Parathyroid adenoma (tissue), 2 donors: Measurements from ENCODE around the gene FAM20A.
A peak's percentile ranks its signal among the peaks of the same experiment; 100 is the strongest.
"Not testable (repeated sequence)": the region's sequence is repeated elsewhere in the genome, so short reads cannot be mapped to it uniquely, and the experiment has no call there.

Experiments
- H2AFZ ChIP-seq: fragments of 300-600 bp; sonication (generic); one replicate; pipeline ENCODE4 v1.7.0; 2017; ENCODE audit warnings: antibody characterized with exemption, mild to moderate bottlenecking
- H3K27ac ChIP-seq: fragments of 300-600 bp; sonication (generic); one replicate; pipeline ENCODE4 v1.7.0; 2017
- H3K27me3 ChIP-seq: fragments of 300-600 bp; sonication (generic); one replicate; pipeline ENCODE4 v1.7.0; 2017; ENCODE audit warnings: low read length; ENCODE audit not compliant: control insufficient read depth, insufficient read depth
- H3K36me3 ChIP-seq: fragments of 300-600 bp; sonication (generic); one replicate; pipeline ENCODE4 v1.7.0; 2017; ENCODE audit warnings: low read length; ENCODE audit not compliant: control insufficient read depth, insufficient read depth
- H3K4me1 ChIP-seq: fragments of 300-600 bp; sonication (generic); one replicate; pipeline ENCODE4 v1.7.0; 2017; ENCODE audit warnings: control low read depth
- H3K4me2 ChIP-seq: fragments of 300-600 bp; sonication (generic); one replicate; pipeline ENCODE4 v1.7.0; 2017; ENCODE audit warnings: low read length
- H3K4me3 ChIP-seq: fragments of 300-600 bp; sonication (generic); one replicate; pipeline ENCODE4 v1.7.0; 2017; ENCODE audit warnings: low read depth, low read length
- H3K79me2 ChIP-seq: fragments of 300-600 bp; sonication (generic); one replicate; pipeline ENCODE4 v1.7.0; 2017; ENCODE audit warnings: control low read depth
- H3K9ac ChIP-seq: fragments of 300-600 bp; sonication (generic); one replicate; pipeline ENCODE4 v1.7.0; 2017; ENCODE audit warnings: mild to moderate bottlenecking
- H3K9me3 ChIP-seq: fragments of 300-600 bp; sonication (generic); one replicate; pipeline ENCODE4 v1.7.0; 2017; ENCODE audit warnings: low read length; ENCODE audit not compliant: control insufficient read depth
- TF ChIP-seq, protein P1 (sequence below): fragments of 300-600 bp; sonication (generic); IDR thresholded peaks from one replicate; pipeline ENCODE4 v1.7.0; 2017; ENCODE audit warnings: antibody characterized with exemption, mild to moderate bottlenecking
- donor health status: primary hyperparathyroidism.

FAM20A gene

DNA sequence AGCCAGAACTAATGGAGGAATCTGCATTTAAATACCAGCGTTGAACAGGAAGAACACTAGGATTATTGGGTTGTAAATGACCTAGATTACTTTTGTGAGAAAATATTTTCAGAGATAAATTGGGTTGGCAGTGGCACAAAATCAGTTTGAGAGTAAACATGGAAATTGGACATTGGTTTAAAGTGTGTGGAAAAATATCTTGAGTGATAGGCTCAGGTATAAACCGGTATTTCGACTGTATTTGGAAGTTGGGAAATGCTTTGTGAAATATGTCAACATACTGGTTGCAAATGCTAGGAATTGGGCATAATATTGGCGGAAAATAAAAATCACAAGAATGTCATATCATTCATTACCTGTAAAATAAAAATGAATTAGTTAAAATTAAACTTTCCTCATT, 73.9 kb downstream of the FAM20A start:
- H3K27ac ChIP-seq: no peak overlapping the region

DNA sequence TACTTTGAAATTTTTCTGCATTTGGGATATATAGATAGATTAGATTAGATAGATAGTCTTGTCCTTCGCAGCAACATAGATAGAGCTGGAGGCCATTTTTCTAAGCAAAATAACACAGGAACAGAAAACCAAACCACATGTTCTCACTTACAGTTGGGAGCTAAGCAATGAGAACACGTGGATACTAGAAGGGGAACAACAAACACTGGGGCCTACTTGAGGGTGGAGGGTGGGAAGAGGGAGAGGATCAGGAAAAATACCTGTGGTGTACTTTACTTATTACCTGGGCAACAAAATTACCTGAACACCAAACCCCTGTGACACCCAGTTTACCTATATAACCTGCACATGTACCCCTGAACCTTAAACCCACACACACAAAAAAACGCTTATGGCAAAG, 74.6 kb downstream of the FAM20A start:
- H2AFZ ChIP-seq: no peak overlapping the region
- no peak overlapping the region for H3K4me3 ChIP-seq
- TF ChIP-seq, protein P1, sequence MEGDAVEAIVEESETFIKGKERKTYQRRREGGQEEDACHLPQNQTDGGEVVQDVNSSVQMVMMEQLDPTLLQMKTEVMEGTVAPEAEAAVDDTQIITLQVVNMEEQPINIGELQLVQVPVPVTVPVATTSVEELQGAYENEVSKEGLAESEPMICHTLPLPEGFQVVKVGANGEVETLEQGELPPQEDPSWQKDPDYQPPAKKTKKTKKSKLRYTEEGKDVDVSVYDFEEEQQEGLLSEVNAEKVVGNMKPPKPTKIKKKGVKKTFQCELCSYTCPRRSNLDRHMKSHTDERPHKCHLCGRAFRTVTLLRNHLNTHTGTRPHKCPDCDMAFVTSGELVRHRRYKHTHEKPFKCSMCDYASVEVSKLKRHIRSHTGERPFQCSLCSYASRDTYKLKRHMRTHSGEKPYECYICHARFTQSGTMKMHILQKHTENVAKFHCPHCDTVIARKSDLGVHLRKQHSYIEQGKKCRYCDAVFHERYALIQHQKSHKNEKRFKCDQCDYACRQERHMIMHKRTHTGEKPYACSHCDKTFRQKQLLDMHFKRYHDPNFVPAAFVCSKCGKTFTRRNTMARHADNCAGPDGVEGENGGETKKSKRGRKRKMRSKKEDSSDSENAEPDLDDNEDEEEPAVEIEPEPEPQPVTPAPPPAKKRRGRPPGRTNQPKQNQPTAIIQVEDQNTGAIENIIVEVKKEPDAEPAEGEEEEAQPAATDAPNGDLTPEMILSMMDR: no peak
- H3K79me2 ChIP-seq: peaks cover 32% of the 10 kb centered on the region
- no peak overlapping the region for H3K27ac ChIP-seq
- no peaks in the 10 kb centered on the region for H3K36me3 ChIP-seq
- no peak overlapping the region for H3K9ac ChIP-seq
- peaks cover 12% of the 10 kb centered on the region for H3K4me1 ChIP-seq
- H3K4me2 ChIP-seq: no peak overlapping the region
- no peaks in the 10 kb centered on the region for H3K9me3 ChIP-seq
- H3K27me3 ChIP-seq: no peaks in the 10 kb centered on the region

More for the DNA sequence above, 73.9 kb downstream of the FAM20A start:
- Histone ChIP-seq H3K36me3 (no peaks in the 10 kb centered on the region), H3K9me3 (no peaks in the 10 kb centered on the region), H2AFZ (no peak overlapping the region), H3K79me2 (peaks cover 28% of the 10 kb centered on the region), H3K9ac (no peak overlapping the region), H3K4me1 (peaks cover 8% of the 10 kb centered on the region), H3K4me2 (no peak overlapping the region), H3K4me3 (no peak overlapping the region), H3K27me3 (no peaks in the 10 kb centered on the region)
- TF ChIP-seq, protein P1: no peak

DNA sequence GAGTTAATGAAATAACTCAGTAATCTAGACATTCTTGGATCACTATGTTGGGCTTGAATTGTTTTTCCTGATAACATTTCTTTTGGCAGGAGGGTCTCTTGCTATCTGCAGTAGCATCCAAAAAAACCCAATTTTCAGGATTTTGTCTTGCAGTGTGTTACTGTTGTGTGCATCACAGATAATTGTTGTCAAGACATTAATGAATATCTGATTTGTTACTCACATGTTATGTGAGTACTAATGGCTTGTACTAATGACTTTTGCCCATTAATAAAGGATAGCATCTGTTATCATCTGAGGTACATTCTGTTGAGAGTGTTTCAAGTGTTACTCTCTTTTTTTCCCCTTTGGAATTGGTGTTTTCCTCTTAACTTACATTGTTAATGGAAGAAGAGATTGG, 78.9 kb downstream of the FAM20A start:
- H3K79me2 ChIP-seq: peaks cover 58% of the 10 kb centered on the region
- H3K27ac ChIP-seq: peak overlapping the region; percentile 5
- H2AFZ ChIP-seq: no peak overlapping the region
- H3K36me3 ChIP-seq: no peaks in the 10 kb centered on the region
- no peak overlapping the region for H3K9ac ChIP-seq
- H3K27me3 ChIP-seq: no peaks in the 10 kb centered on the region
- H3K4me1 ChIP-seq: peaks cover 23% of the 10 kb centered on the region
- TF ChIP-seq, protein P1: no peak
- no peaks in the 10 kb centered on the region for H3K9me3 ChIP-seq
- no peak overlapping the region for H3K4me3 ChIP-seq
- H3K4me2 ChIP-seq: no peak overlapping the region

DNA sequence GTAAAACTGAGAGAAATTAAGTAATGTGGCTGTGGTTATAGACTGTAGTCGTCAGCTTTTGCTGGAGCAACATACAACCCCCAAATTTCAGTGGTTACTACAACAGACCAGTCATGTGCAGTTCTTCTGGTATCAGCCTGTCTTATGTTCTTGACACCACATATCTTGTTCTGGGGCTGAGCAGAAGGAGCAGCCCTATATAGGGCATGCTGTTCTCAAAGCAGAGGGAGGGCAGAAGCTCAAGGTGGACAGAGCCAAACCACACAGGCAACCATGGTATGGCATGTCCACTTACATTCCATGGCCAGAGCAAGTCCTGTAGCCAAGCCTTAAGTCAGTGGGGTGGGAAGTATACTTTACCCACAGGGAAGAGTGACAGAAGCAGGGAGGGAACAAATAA, 81.3 kb downstream of the FAM20A start:
- TF ChIP-seq, protein P1: no peak
- Histone ChIP-seq H3K27me3 (no peaks in the 10 kb centered on the region), H2AFZ (no peak overlapping the region), H3K4me1 (peaks cover 28% of the 10 kb centered on the region), H3K9ac (no peak overlapping the region), H3K27ac (no peak overlapping the region), H3K4me2 (no peak overlapping the region), H3K4me3 (no peak overlapping the region), H3K36me3 (no peaks in the 10 kb centered on the region), H3K9me3 (no peaks in the 10 kb centered on the region), H3K79me2 (peaks cover 53% of the 10 kb centered on the region)

DNA sequence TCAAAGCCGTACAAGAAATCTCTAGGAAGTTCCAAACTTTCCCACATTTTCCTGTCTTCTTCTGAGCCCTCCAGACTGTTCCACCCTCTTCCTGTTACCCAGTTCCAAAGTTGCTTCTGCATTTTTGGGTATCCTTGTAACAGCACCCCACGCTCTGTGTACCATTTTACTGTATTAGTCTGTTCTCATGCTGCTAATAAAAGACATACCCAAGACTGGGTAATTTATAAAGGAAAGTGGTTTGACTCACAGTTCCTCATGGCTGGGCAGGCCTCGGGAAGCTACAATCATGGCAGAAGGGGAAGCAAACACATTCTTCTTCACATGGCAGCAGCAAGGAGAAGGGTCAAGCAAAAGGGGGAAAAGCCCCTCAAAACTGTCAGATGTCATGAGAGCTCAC, 82.1 kb downstream of the FAM20A start:
- not testable (repeated sequence) for H3K27ac ChIP-seq, H3K4me3 ChIP-seq, H3K9me3 ChIP-seq, H2AFZ ChIP-seq, H3K36me3 ChIP-seq, H3K9ac ChIP-seq, H3K27me3 ChIP-seq, H3K4me2 ChIP-seq
- peaks cover 58% of the 10 kb centered on the region for H3K79me2 ChIP-seq
- H3K4me1 ChIP-seq: peaks cover 28% of the 10 kb centered on the region
